HCT116 (cell line): ENCODE data around the gene KMT2D.

ENCODE experiments used
- EGR1 ChIP-seq: IDR thresholded peaks from 2 replicates; pipeline ENCODE4 v1.6.1; 2012; ENCODE audit warnings: low read depth
- EZH2 ChIP-seq: fragments of 200-600 bp; sonication (generic); IDR thresholded peaks from 2 replicates; pipeline ENCODE4 v1.6.1; 2017; ENCODE audit warnings: antibody characterized with exemption, mixed run types
- EZH2phosphoT487 ChIP-seq: fragments of 200-600 bp; IDR thresholded peaks from 2 replicates; pipeline ENCODE4 v1.6.1; 2018; ENCODE audit warnings: antibody characterized with exemption, borderline replicate concordance
- MAX ChIP-seq: IDR thresholded peaks from 2 replicates; pipeline ENCODE4 v1.6.1; 2012
- ZBTB33 ChIP-seq: IDR thresholded peaks from 2 replicates; pipeline ENCODE4 v1.6.1; 2011; ENCODE audit warnings: mild to moderate bottlenecking, low read length, moderate library complexity; ENCODE audit not compliant: insufficient replicate concordance; ENCODE audit errors: extremely low read depth
- ZNF274 ChIP-seq: fragments of 200-500 bp; sonication (Bioruptor generic); IDR thresholded peaks from 2 replicates; pipeline ENCODE4 v1.6.1; 2014; ENCODE audit warnings: mild to moderate bottlenecking, low read depth, low read length, inconsistent platforms

- no peak for TF ChIP-seq EGR1
- no peak for TF ChIP-seq MAX
- TF ChIP-seq ZBTB33 = no peak
- TF ChIP-seq EZH2 = no peak
- TF ChIP-seq ZNF274 = no peak
- no peak for TF ChIP-seq EZH2phosphoT487
These were observed 27.7 kb downstream of the KMT2D start for GRCh38 chr12:49032679-49033447.
